K562 (cell line): ENCODE results near the gene TUBB1. TPM values are rescaled to one million over a fixed set of nuclear protein-coding genes. Genes with fewer than 3 reads are reported as not detected.

ENCODE experiments used
- FIP1L1 ChIP-seq: fragments of 200-400 bp; formaldehyde crosslinking; IDR thresholded peaks from 2 replicates; pipeline ENCODE4 v1.6.1; 2018; ENCODE audit warnings: mild to moderate bottlenecking, low read depth, low read length; ENCODE audit not compliant: poor library complexity, severe bottlenecking
- TSHZ1 ChIP-seq: fragments of 250-450 bp; sonication (Bioruptor Pico); IDR thresholded peaks from 2 replicates; pipeline ENCODE4 v1.4.0; 2020; ENCODE audit warnings: mild to moderate bottlenecking, moderate library complexity
- ZKSCAN8 ChIP-seq: fragments of 200-800 bp; sonication (Bioruptor generic); IDR thresholded peaks from 2 replicates; pipeline ENCODE4 v1.6.1; 2016; ENCODE audit warnings: missing genetic modification characterization, missing compliant biosample characterization
- ZNF318 ChIP-seq, 2 experiments: fragments of 450-650 bp; IDR thresholded peaks; 2 replicates each; pipeline ENCODE4 v1.6.1; 2016; ENCODE audit warnings: mild to moderate bottlenecking in 2 of 2, borderline replicate concordance in 1 of 2, low read depth in 1 of 2, moderate library complexity in 1 of 2
- polyA plus RNA-seq, 8 experiments: library from polyadenylated mRNA; depleted of rRNA in 4 of 8; stranded (reverse) in 5 of 8; unstranded in 3 of 8; fragments of >200 nt; fragmentation: Nextera tagmentation in 2 of 8; fragmentation: Illumina TruSeq in 1 of 8; extraction: Ambion mirVana in 2 of 8; extraction: Trizol in 1 of 8; gene quantifications; 2 replicates each; pipeline versions ENCODE4 v1.2.1 to v1.2.3, GENCODE V29; 2011 to 2014; ENCODE audit warnings: inconsistent platforms in 1 of 8, missing spikeins in 1 of 8
- total RNA-seq, 7 experiments: library from RNA; depleted of rRNA in 6 of 7; stranded (reverse); fragments of >200 nt in 6 of 7; fragmentation: Illumina TruSeq in 2 of 7; extraction: Trizol in 2 of 7; gene quantifications; 2 replicates each; pipeline versions ENCODE4 v1.2.1 to v1.2.3, GENCODE V29; 2011 to 2021; ENCODE audit warnings: low replicate concordance in 1 of 7

Gene TUBB1
- total and polyA plus RNA-seq, 9 of the 15 experiments (the other 6 are each of a cell fraction or from before 2014, with no cell fraction given) = 1.5 to 3.9 (median 2.4) TPM

GRCh38 chr20:59032023-59032712, 12.9 kb downstream of the TUBB1 start, which contains the start of gene ATP5F1E (continued):
- TF ChIP-seq ZNF318 (IDR thresholded peaks at IDR 0.05; ENCODE audit: borderline replicate concordance in 1 of 2, low read depth in 1 of 2) (no peak), TSHZ1 (CRISPR knock-in tag) (peak; percentile 83), ZKSCAN8 (peak; percentile 47; the same call in 1 of the 2 replicates), FIP1L1 (peak; percentile 63)
